Measurements from ENCODE around the gene VPS13D.
"Not testable (repeated sequence)": the region's sequence is repeated elsewhere in the genome, so short reads cannot be mapped to it uniquely, and the experiment has no call there.

VPS13D gene

GRCh38 chr1:12506281-12507280 lies 276.8 kb downstream of the VPS13D start:
- H3K4me3 ChIP-seq (ENCODE audit: low read depth, low read length) = no peak overlapping the region

DNA sequence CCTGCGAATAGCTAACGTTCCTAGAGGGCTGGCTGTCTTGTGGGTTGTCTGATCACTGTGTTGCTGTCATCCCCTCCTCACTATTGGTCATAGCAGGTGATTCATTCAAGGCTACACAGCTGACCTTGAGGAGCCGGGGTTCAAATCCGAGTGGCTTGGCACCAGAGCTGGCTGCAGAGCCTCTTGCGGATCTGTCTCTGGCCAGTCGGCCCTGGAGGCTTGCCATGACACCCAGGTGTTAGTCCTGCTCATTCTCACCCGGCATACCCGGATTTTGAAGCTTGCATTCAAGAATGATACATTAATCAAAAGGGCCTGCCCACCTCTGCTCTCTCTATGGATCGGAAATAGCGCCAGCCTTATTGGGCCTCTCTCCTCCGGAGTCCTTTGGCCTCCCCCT lies 277.8 kb downstream of the VPS13D start:
- no peak overlapping the region for H3K4me3 ChIP-seq (ENCODE audit: low read depth, low read length)

DNA sequence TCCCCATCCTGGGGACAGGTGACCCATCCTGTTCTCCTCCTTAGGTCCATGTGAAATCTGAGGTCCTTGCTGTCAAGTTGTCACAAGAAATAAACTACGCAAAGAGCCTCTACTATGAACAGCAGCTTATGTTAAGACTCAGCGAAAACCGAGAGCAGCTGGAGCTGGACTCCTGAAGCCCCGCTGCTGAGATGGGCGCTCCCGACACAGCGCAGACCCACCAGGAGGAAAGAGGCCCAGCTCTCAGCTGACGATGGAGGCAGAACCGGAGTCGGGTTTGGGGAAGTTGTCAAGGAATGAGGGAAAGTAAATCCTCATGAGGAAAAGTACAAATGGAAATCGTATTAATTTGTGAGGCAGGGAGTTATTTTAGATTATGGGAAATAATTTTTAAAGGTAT lies 279.0 kb downstream of the VPS13D start:
- no peak overlapping the region for H3K4me3 ChIP-seq (ENCODE audit: low read depth, low read length)

DNA sequence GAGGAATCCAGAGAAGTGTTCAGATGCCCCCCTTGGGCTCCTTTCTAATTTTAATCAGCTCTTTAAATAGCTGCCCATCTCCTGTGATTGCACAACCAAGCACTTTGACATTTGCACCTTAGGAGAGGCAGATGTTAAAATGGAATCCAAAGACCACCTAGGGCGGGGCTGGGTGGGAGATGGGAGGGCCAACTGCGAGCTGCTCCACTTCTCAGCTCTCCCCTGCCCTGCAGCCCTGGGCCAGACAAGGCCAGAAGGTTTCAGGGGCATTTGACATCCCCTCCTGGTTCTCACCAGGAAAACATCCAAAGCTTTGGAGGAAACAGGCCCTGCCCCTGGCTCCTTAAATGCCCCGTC lies 281.3 kb downstream of the VPS13D start:
- H3K4me3 ChIP-seq (ENCODE audit: low read depth, low read length) = no peak overlapping the region

- H3K4me3 ChIP-seq (ENCODE audit: low read depth, low read length) = no peak overlapping the region
Observed at GRCh38 chr1:12511516-12512468, 282.0 kb downstream of the VPS13D start.

DNA sequence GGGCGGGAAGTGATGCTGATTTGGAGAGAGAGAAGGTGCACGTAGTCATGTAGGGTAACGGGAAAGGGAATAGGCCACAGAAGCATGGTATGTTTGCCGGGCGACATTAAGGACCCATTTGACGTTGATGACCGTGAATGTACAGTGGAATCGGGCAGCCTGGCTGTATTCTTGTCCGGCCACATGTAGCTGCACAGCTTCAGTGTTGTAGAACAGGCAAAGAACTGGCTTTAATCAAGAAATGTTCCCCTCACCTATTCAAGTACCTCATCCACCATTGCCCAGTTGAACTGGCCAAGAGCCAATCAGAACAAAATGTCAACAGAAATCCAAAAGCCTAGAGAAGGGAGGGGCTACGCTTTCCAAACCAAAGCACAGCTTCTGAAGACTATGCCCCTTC lies 283.4 kb downstream of the VPS13D start:
- H3K4me3 ChIP-seq (ENCODE audit: low read depth, low read length) = no peak overlapping the region

DNA sequence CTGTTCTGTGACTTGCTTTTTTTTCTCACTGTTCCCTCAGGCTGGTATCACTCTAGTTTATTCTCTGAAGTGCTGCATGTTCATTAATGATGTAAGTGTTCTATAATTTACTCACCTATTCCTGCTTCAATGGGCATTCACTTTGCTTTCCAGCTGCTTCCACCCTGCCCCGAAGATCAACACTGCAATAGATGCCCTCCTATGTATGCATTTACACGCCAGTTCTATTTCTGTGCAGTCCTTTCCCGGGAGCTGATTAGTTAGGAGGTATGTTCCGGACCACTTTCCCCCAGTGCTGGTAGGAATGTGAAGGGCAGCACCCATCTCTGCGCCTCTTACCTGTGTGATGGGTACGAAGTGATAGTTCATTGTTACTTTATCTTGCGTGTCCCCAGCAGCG lies 284.8 kb downstream of the VPS13D start:
- H3K4me3 ChIP-seq (ENCODE audit: low read depth, low read length) = no peak overlapping the region

DNA sequence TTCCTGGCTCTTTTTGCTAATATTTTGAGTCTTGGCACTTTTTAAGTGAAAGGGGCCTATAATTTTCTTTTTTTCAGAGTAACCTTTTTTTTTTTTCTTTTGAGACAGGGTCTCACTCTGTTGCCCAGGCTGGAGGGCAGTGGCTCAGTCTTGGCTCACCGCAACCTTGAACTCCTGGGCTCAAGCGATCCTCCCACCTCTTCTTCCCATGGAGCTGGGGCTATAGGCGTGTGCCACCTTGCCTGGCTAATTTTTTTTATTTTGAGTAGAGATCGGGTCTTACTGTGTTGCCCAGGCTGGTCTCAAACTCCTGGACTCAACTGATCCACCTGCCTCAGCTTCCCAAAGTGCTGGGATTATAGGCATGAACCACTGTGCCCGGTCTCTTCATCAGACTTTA lies 285.4 kb downstream of the VPS13D start:
- H3K4me3 ChIP-seq (ENCODE audit: low read depth, low read length) = no peak overlapping the region

DNA sequence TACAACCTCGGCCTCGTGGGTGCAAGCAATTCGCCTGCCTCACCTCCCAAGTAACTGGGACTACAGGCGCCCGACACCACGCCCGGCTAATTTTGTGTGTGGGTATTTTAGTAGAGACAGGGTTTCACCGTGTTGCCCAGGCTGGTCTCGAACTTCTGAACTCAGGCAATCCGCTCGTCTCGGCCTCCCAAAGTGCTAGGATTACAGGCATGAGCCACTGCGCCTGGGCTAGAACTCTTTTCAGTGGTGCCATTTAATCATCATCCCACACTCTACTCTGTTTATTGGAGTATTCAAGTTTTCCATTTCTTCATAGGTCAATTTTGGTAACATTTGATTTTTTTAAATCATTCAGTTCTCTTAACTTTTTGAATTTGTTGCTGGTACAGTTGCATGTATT lies 286.9 kb downstream of the VPS13D start:
- H3K4me3 ChIP-seq (ENCODE audit: low read depth, low read length) = no peak overlapping the region

- H3K4me3 ChIP-seq (ENCODE audit: low read depth, low read length) = no peak overlapping the region
Observed at GRCh38 chr1:12518931-12519692, 289.3 kb downstream of the VPS13D start.

DNA sequence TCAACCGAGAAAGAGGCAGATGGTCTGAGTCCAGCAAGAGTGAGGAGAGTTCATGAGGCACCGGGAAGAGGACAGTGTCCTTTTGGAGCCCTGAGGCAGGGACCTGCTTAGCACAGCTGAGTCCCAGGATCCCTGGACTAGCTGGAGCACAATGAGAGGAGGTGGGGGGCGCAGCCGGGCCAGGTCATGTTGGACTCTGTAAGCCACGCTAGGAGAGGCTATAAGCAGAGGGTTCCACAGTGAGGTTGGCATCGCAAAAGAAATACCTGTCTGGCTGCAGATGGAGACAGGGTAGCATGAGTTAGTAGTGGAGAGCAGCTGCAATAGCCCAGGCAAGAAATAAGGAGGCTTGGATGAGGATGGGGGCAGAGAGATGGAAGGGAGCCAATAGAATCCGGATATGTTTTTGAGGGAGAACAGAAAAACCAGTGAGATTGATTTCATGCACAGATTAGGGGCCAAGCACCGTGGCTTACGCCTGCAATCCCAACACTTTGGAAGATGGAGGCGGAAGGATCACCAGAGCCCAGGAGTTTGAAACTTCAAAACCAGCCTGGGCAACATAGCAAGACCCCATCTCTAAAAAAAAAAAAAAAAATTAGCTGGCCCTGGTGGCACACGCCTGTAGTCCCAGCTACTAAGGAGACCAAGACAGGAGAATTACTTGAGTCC lies 290.0 kb downstream of the VPS13D start:
- no peak overlapping the region for H3K4me3 ChIP-seq (ENCODE audit: low read depth, low read length)

- H3K4me3 ChIP-seq (ENCODE audit: low read depth, low read length) = no peak overlapping the region
Observed at GRCh38 chr1:12521096-12521495, 291.3 kb downstream of the VPS13D start.

DNA sequence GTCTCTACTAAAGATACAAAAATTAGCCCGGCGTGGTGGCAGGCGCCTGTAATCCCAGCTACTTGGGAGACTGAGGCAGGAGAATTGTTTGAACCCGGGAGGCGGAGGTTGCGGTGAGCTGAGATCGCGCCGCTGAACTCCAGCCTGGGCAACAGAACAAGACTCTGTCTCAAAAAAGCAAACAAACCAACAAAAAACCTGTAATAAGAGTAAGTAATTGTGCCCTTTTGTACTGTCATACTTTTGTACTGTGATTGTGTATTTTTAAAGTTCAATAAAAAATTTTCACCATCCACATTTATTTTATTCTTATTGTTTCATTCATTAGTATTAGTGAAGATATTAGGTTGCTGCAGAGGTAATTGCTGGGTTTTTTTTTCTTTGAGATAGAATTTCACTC lies 292.9 kb downstream of the VPS13D start:
- H3K4me3 ChIP-seq (ENCODE audit: low read depth, low read length) = not testable (repeated sequence)

DNA sequence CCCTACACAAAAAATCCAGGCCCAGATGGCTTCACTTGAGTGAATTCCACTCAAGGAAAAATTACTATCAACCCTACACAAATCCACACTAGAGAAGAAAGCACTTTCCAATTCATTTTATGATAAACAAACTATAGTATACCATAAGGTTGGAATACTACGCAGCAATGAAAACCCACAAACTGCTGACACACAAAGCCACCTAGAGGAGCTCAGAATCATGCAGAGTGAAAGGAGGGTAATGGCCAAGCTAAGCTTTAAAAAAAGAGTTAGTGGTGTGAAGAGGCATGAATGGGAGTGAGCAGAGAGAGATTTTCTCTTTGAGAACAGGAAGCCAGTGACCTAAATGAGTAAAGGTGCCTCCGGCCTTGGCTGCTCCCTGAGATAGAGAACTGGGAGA lies 294.4 kb downstream of the VPS13D start:
- H3K4me3 ChIP-seq (ENCODE audit: low read depth, low read length) = no peak overlapping the region

DNA sequence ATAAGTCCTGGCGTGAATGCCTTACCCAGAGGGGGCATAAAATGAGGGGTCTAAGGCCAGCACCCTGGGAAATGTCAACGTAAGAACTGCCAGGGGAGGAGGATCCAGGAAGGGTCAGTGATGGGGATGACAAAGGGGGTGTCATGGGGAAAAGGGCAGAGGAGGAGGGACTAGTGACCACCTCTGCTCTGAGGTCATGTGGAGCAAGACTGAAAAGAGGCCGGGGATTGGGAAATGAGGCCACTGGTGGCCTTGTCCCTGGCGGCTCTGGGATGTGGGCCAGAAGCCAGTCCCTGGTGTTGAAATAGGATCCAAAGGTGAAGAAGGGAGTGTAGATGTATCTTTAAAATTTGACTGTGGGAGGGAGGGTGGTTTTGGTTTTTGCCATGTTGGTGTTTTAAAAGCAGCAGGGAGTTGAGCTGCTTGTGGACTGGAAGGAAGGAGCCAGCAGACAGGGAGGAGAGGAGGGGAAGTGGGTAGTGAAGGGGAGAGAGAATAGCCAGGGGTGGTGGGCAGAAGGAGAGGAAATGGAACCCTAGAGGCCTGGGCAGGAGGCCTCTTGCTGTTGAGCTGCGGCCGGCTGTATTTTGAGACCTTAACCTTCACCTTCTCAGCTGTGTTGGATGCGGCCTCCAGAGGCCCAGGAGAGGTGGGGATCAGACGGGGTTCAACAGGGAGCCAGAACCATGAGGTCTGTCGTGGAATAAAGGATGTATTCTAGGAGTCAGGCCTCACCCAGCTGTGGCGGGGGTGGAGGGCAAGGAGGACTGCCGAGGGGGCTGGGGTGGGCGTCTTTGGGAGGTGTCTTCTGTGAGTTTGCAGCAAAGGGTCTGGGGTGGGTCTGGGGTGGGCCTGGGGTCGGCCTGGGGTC lies 295.7 kb downstream of the VPS13D start:
- no peak overlapping the region for H3K4me3 ChIP-seq (ENCODE audit: low read depth, low read length)

- no peak overlapping the region for H3K4me3 ChIP-seq (ENCODE audit: low read depth, low read length)
Observed at GRCh38 chr1:12527564-12527963, 297.7 kb downstream of the VPS13D start.

GRCh38 chr1:12528021-12528852 lies 298.4 kb downstream of the VPS13D start:
- H3K4me3 ChIP-seq (ENCODE audit: low read depth, low read length) = no peak overlapping the region

DNA sequence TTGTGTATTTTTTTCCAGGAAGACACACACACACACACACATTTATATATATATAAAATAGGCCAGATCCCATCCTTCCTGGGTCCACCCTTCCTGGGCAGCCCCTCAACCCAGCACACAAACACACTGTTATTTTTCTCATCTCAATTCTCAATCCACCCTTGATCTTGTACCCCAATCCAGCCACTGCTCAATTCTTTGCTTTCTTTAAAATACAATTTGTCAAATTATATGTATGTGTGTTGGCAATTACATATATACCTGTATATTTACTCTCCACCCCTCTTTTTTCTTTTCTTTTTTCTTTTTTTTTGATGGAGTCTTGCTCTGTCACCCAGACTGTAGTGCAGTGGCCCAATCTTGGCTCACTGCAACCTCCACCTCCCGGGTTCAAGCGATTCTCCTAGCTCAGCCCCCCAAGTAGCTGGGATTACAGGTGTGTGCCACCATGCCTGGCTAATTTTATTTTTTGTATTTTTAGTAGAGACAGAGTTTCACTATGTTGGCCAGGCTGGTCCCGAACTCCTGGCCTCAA lies 299.9 kb downstream of the VPS13D start:
- no peak overlapping the region for H3K4me3 ChIP-seq (ENCODE audit: low read depth, low read length)
